H1 (cell line): ENCODE results near the gene NPC2. TPM values are rescaled to one million over a fixed set of nuclear protein-coding genes. Genes with fewer than 3 reads are reported as not detected.

Source experiments
- CTCF ChIA-PET: fragments of 300-600 bp; sonication (Branson Sonifier 250); formaldehyde crosslinking; loops from one replicate; lab custom pipeline; 2021; ENCODE audit not compliant: partially characterized antibody; lab: Charles Lee
- POLR2A ChIA-PET: fragments of 300-600 bp; sonication (Branson Sonifier 250); formaldehyde crosslinking; loops from one replicate; lab custom pipeline; 2021; ENCODE audit warnings: inconsistent platforms; ENCODE audit not compliant: partially characterized antibody; lab: Charles Lee
- DNase-seq, 2 experiments: peaks; one replicate each; pipeline versions ENCODE4 v3.0.0 to v3.0.0-alpha.2; 2010 to 2022; ENCODE audit warnings: low spot score in 2 of 2, low read depth in 1 of 2, mixed read lengths in 1 of 2
- FAIRE-seq: peaks from 2 replicates; lab custom pipeline; 2011; peaks lifted over from hg19 to GRCh38; lab: Jason Lieb, UNC
- H2AFZ ChIP-seq: 2 replicates; pipeline ENCODE4 v1.8.1; 2012; ENCODE audit warnings: low read length, inconsistent platforms
- H2AK5ac ChIP-seq: 2 replicates; pipeline ENCODE4 v1.6.1; 2013; ENCODE audit warnings: low read depth, low read length
- H2BK120ac ChIP-seq: replicated peaks from 2 replicates; pipeline ENCODE3; 2013; ENCODE audit warnings: low read depth, low read length, inconsistent platforms
- H2BK12ac ChIP-seq: 2 replicates; pipeline ENCODE4 v1.6.1; 2013; ENCODE audit warnings: low read depth, low read length
- H2BK15ac ChIP-seq: 2 replicates; pipeline ENCODE4 v1.6.1; 2013; ENCODE audit warnings: low read length
- H2BK20ac ChIP-seq: 2 replicates; pipeline ENCODE4 v1.6.1; 2013; ENCODE audit warnings: low read length
- H2BK5ac ChIP-seq: 2 replicates; pipeline ENCODE4 v1.6.1; 2013; ENCODE audit warnings: low read depth, low read length
- H3K14ac ChIP-seq: 2 replicates; pipeline ENCODE4 v1.6.1; 2013; ENCODE audit warnings: inconsistent platforms; ENCODE audit not compliant: insufficient read length
- H3K18ac ChIP-seq: 2 replicates; pipeline ENCODE4 v1.6.1; 2013; ENCODE audit warnings: low read length; ENCODE audit errors: extremely low read depth
- H3K23ac ChIP-seq: 2 replicates; pipeline ENCODE4 v1.6.1; 2013; ENCODE audit warnings: inconsistent platforms; ENCODE audit not compliant: insufficient read length
- H3K23me2 ChIP-seq: 2 replicates; pipeline ENCODE4 v1.6.1; 2013; ENCODE audit warnings: low read depth, low read length
- H3K27ac ChIP-seq: 2 replicates; pipeline ENCODE4 v1.6.1; 2011; ENCODE audit warnings: low read depth, low read length, inconsistent platforms
- H3K27me3 ChIP-seq, 4 experiments: replicated peaks in 1 of 4; 1 replicate in 1 of 4; 2 replicates in 3 of 4; pipeline versions ENCODE4 v1.6.1 to v1.8.1; 2011 to 2013; ENCODE audit warnings: low read length in 3 of 4, mild to moderate bottlenecking in 3 of 4, inconsistent platforms in 2 of 4, mixed read lengths in 2 of 4, moderate library complexity in 1 of 4; ENCODE audit not compliant: control insufficient read depth in 3 of 4, insufficient read depth in 3 of 4; ENCODE audit errors: extremely low read depth in 1 of 4
- H3K36me3 ChIP-seq, 4 experiments: 2 replicates each; pipeline versions ENCODE4 v1.6.1 to v1.8.1; 2011 to 2013; ENCODE audit warnings: mild to moderate bottlenecking in 4 of 4, low read length in 3 of 4, moderate library complexity in 2 of 4, control low read depth in 1 of 4, inconsistent platforms in 1 of 4; ENCODE audit not compliant: insufficient read depth in 4 of 4, control insufficient read depth in 2 of 4
- H3K4ac ChIP-seq: replicated peaks from 2 replicates; pipeline ENCODE3; 2013; ENCODE audit warnings: low read length, low read depth, mixed read lengths, inconsistent platforms; ENCODE audit not compliant: insufficient read length
- H3K4me1 ChIP-seq, 4 experiments: replicated peaks in 1 of 4; 1 replicate in 1 of 4; 2 replicates in 3 of 4; pipeline versions ENCODE4 v1.6.1 to v1.8.1; 2011 to 2013; ENCODE audit warnings: low read length in 3 of 4, inconsistent platforms in 2 of 4, mixed read lengths in 1 of 4; ENCODE audit not compliant: insufficient read depth in 4 of 4, control insufficient read depth in 3 of 4
- H3K4me2 ChIP-seq, 2 experiments: 2 replicates each; pipeline versions ENCODE4 v1.6.1 to v1.8.1; 2011 to 2013; ENCODE audit warnings: low read depth in 2 of 2, low read length in 2 of 2, control low read depth in 1 of 2, inconsistent platforms in 1 of 2, mild to moderate bottlenecking in 1 of 2; ENCODE audit not compliant: insufficient read depth in 1 of 2
- H3K4me3 ChIP-seq, 4 experiments: fragments of 200-600, 300-600 bp in 1 of 4; sonication (generic), shearing (Covaris generic), sonication (Bioruptor Twin) in 1 of 4; 2 replicates each; pipeline versions ENCODE4 v1.5.1 to v1.8.1; 2011 to 2016; ENCODE audit warnings: low read length in 4 of 4, low read depth in 3 of 4, control low read depth in 2 of 4, inconsistent platforms in 2 of 4, mild to moderate bottlenecking in 2 of 4, mixed read lengths in 1 of 4, moderate library complexity in 1 of 4; ENCODE audit not compliant: insufficient read depth in 2 of 4; ENCODE audit errors: extremely low read depth in 1 of 4
- H3K56ac ChIP-seq: replicated peaks from 2 replicates; pipeline ENCODE3; 2013; ENCODE audit warnings: low read depth, mild to moderate bottlenecking, mixed read lengths, low read length, inconsistent platforms; ENCODE audit not compliant: insufficient read length
- H3K79me1 ChIP-seq: 2 replicates; pipeline ENCODE4 v1.6.1; 2013; ENCODE audit warnings: low read depth, low read length, control low read depth
- H3K79me2 ChIP-seq, 2 experiments: 2 replicates each; pipeline versions ENCODE4 v1.6.1 to v1.8.1; 2012 to 2013; ENCODE audit warnings: low read length in 2 of 2, mild to moderate bottlenecking in 2 of 2, inconsistent platforms in 1 of 2; ENCODE audit not compliant: insufficient read depth in 2 of 2, control insufficient read depth in 1 of 2
- H3K9ac ChIP-seq, 4 experiments: replicated peaks in 1 of 4; 1 replicate in 1 of 4; 2 replicates in 3 of 4; pipeline versions ENCODE4 v1.6.1 to v1.8.1; 2011 to 2013; ENCODE audit warnings: low read depth in 3 of 4, low read length in 3 of 4, control low read depth in 2 of 4, mild to moderate bottlenecking in 2 of 4, moderate library complexity in 2 of 4, inconsistent platforms in 1 of 4; ENCODE audit errors: extremely low read depth in 1 of 4
- H3K9me3 ChIP-seq, 2 experiments: 2 replicates each; pipeline versions ENCODE4 v1.6.1 to v1.8.1; 2012 to 2013; ENCODE audit warnings: mild to moderate bottlenecking in 2 of 2, moderate library complexity in 2 of 2, control low read depth in 1 of 2, inconsistent platforms in 1 of 2, low read depth in 1 of 2, low read length in 1 of 2, mixed read lengths in 1 of 2; ENCODE audit not compliant: insufficient read depth in 2 of 2
- H4K20me1 ChIP-seq, 2 experiments: replicated peaks in 1 of 2; 2 replicates each; pipeline versions ENCODE3 to v1.8.1; 2011 to 2013; ENCODE audit warnings: inconsistent platforms in 2 of 2, low read length in 2 of 2, mild to moderate bottlenecking in 1 of 2; ENCODE audit not compliant: insufficient read depth in 2 of 2, control insufficient read depth in 1 of 2
- H4K5ac ChIP-seq: 2 replicates; pipeline ENCODE4 v1.6.1; 2013; ENCODE audit warnings: low read length, low read depth, mixed read lengths, inconsistent platforms; ENCODE audit not compliant: insufficient read length
- H4K8ac ChIP-seq: 2 replicates; pipeline ENCODE4 v1.8.0; 2013; ENCODE audit warnings: mild to moderate bottlenecking, moderate library complexity, low read length, inconsistent platforms; ENCODE audit not compliant: insufficient read depth; ENCODE audit errors: extremely low read depth
- H4K91ac ChIP-seq: replicated peaks from 2 replicates; pipeline ENCODE3; 2013; ENCODE audit warnings: low read length, mixed read lengths, inconsistent platforms; ENCODE audit not compliant: insufficient read length
- EZH2 ChIP-seq: fragments of 200-600 bp; sonication (generic); IDR thresholded peaks from 2 replicates; pipeline ENCODE4 v1.7.1; 2012; ENCODE audit warnings: low read depth, mild to moderate bottlenecking, moderate library complexity, low read length, inconsistent platforms; ENCODE audit not compliant: severe bottlenecking
- WGBS, 2 experiments: shearing (Covaris generic) in 1 of 2; methylation state at CpG; one replicate each; pipeline versions ENCODE4 v1.1.6 to v1.1.7; 2013 to 2015; ENCODE audit warnings: low lambda C conversion rate in 2 of 2, mixed read lengths in 2 of 2, inconsistent platforms in 1 of 2, low coverage in 1 of 2, missing lambda C conversion rate in 1 of 2; ENCODE audit not compliant: insufficient replicate concordance in 2 of 2, insufficient coverage in 1 of 2, insufficient read length in 1 of 2; ENCODE audit errors: extremely low coverage in 1 of 2, missing lambda C conversion rate in 1 of 2; 5-methylcytosine and 5-hydroxymethylcytosine counted together
- polyA plus RNA-seq, 7 experiments: library from polyadenylated mRNA; depleted of rRNA in 3 of 7; stranded (reverse) in 5 of 7; unstranded in 2 of 7; fragments of >200 nt in 5 of 7; fragments of 200-250 nt in 2 of 7; gene quantifications; 1 replicate in 5 of 7; 2 replicates in 1 of 7; 4 replicates in 1 of 7; pipeline versions ENCODE4 v1.2.1 to v1.2.3, GENCODE V29; 2011 to 2013; ENCODE audit warnings: missing spikeins in 2 of 7, mixed read lengths in 2 of 7
- total RNA-seq: library from RNA; stranded (reverse); fragmentation: NEBNext Ultra II Directional; extraction: Animal tissue kit (Norgen Biotek cat#: 25700); gene quantifications from 2 replicates; pipeline ENCODE4 v1.2.1, GENCODE V29; 2021
- TF ChIP-seq, protein P1 (sequence below), 3 experiments: IDR thresholded peaks; 1 replicate in 2 of 3; 2 replicates in 1 of 3; pipeline versions ENCODE4 v1.5.1 to v1.6.1; 2011; ENCODE audit warnings: low read length in 3 of 3, mild to moderate bottlenecking in 3 of 3, inconsistent platforms in 2 of 3, low read depth in 1 of 3, moderate library complexity in 1 of 3; ENCODE audit not compliant: insufficient read depth in 1 of 3; ENCODE audit errors: control extremely low read depth in 1 of 3

The NPC2 gene
- total and polyA plus RNA-seq, 2 of the 8 experiments (the other 6 are each of a cell fraction or from before 2014, with no cell fraction given): 178 to 258 TPM

DNA sequence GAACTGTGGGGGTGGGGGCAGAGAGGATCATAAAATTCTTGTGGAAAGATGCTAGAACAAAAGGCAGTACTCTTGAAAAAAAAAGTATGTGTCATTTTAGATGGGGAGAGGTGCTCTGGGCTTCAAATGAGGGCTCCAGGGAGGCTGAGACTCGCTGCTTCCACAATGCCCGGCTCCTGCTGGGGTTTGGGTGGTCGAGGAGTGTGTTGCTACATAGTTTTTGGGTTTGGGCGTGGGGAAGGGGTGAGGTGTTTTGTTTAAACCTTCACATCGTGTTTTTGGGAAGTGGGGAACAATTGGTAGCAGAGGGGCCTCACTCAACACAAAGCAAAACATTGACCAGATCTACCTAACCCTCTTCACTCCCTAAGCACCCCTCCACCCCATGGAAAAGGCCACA lies 8.6 kb upstream of the NPC2 start:
- H3K14ac ChIP-seq: no peak overlapping the region
- 0 out of 2 replicates have a peak overlapping the region, but pooled peaks have one; percentile 43 for H2AK5ac ChIP-seq
- H2BK120ac ChIP-seq: no peak overlapping the region
- H3K4ac ChIP-seq: no peak overlapping the region
- H3K4me2 ChIP-seq: peak overlapping the region; percentile 5 to 19; a peak in 2 of 4 replicates
- no peak overlapping the region for H4K91ac ChIP-seq
- H3K23me2 ChIP-seq: no peaks in the 10 kb centered on the region
- no peaks in the 10 kb centered on the region for H3K79me1 ChIP-seq
- H2BK20ac ChIP-seq: no peak overlapping the region
- peaks cover 0 to 1% of the 10 kb centered on the region in 2 experiments for H4K20me1 ChIP-seq
- DNase-seq (no peak), FAIRE-seq (no peak)
- ChIA-PET POLR2A (interaction anchor here (1.0 kb wide), 2 partner anchors 24 to 72 kb away, joined by 3 read pairs; no protein-coding TSS in a partner anchor), CTCF (interaction anchor here (0.6 to 6.2 kb wide), 39 partner anchors 8 to 237 kb away, joined by 3 to 64 read pairs (median 5); partner anchors contain the start of genes ISCA2 and NPC2)
- H3K4me1 ChIP-seq: peaks cover 4 to 19% (median 16%) of the 10 kb centered on the region in 4 experiments
- H3K36me3 ChIP-seq: no peaks in the 10 kb centered on the region
- H3K79me2 ChIP-seq: no peaks in the 10 kb centered on the region
- H4K5ac ChIP-seq: no peak overlapping the region
- H3K56ac ChIP-seq: no peak overlapping the region
- 0 out of 2 replicates have a peak overlapping the region, but pooled peaks have one; percentile 20 for H2BK12ac ChIP-seq
- H3K9me3 ChIP-seq: no peaks in the 10 kb centered on the region
- H2BK5ac ChIP-seq: no peak overlapping the region
- H3K27me3 ChIP-seq: no peaks in the 10 kb centered on the region
- no peak overlapping the region for H4K8ac ChIP-seq
- no peak overlapping the region for H3K9ac ChIP-seq
- H3K4me3 ChIP-seq: no peak overlapping the region
- 76% methylated on average over 5 of the region's 5 CpGs; no CpG with 5 or more reads in 1 of the 2 experiments for WGBS, 2 experiments
- no peak overlapping the region for H3K23ac ChIP-seq
- no peak overlapping the region for H2AFZ ChIP-seq
- H3K18ac ChIP-seq: no peak overlapping the region
- H3K27ac ChIP-seq: no peak overlapping the region
- TF ChIP-seq EZH2: no peak
- TF ChIP-seq, protein P1, sequence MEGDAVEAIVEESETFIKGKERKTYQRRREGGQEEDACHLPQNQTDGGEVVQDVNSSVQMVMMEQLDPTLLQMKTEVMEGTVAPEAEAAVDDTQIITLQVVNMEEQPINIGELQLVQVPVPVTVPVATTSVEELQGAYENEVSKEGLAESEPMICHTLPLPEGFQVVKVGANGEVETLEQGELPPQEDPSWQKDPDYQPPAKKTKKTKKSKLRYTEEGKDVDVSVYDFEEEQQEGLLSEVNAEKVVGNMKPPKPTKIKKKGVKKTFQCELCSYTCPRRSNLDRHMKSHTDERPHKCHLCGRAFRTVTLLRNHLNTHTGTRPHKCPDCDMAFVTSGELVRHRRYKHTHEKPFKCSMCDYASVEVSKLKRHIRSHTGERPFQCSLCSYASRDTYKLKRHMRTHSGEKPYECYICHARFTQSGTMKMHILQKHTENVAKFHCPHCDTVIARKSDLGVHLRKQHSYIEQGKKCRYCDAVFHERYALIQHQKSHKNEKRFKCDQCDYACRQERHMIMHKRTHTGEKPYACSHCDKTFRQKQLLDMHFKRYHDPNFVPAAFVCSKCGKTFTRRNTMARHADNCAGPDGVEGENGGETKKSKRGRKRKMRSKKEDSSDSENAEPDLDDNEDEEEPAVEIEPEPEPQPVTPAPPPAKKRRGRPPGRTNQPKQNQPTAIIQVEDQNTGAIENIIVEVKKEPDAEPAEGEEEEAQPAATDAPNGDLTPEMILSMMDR (IDR thresholded peaks at IDR 0.05; ENCODE audit: control extremely low read depth in 1 of 3, insufficient read depth in 1 of 3, low read depth in 1 of 3, low read length in 3 of 3): no peak
- H2BK15ac ChIP-seq: no peak overlapping the region
